ENCODE data around the gene RXRG. TPM values are rescaled to one million over a fixed set of nuclear protein-coding genes. Genes with fewer than 3 reads are reported as not detected.

The RXRG gene
- total RNA-seq, 2 experiments from 2014 or later: not detected

- Mint-ChIP-seq H3K4me3 (no peak overlapping the region), H3K36me3 (ENCODE audit: low read depth) (no peaks in the 10 kb centered on the region), H3K27ac (no peak overlapping the region), H3K27me3 (ENCODE audit: low read depth) (peaks cover 21% of the 10 kb centered on the region), H3K9me3 (ENCODE audit: insufficient read depth) (no peaks in the 10 kb centered on the region), H3K4me1 (ENCODE audit: low read depth) (no peaks in the 10 kb centered on the region)
- CTCF ChIA-PET: no interaction called here
- POLR2A ChIA-PET: no interaction called here
- ATAC-seq (no peak), DNase-seq (no peak)
Observed at GRCh38 chr1:165445388-165445787, 462 bp upstream of the RXRG start.

- Mint-ChIP-seq H3K4me3 (no peak overlapping the region), H3K36me3 (ENCODE audit: low read depth) (no peaks in the 10 kb centered on the region), H3K27ac (no peak overlapping the region), H3K9me3 (ENCODE audit: insufficient read depth) (no peaks in the 10 kb centered on the region), H3K27me3 (ENCODE audit: low read depth) (peaks cover 20% of the 10 kb centered on the region), H3K4me1 (ENCODE audit: low read depth) (no peaks in the 10 kb centered on the region)
- no peak for DNase-seq
- POLR2A ChIA-PET: no interaction called here
- ATAC-seq: no peak
- CTCF ChIA-PET: no interaction called here
Observed at GRCh38 chr1:165443539-165444311, 1.2 kb downstream of the RXRG start.

- ChIA-PET POLR2A (no interaction called here), CTCF (interaction anchor here (1.0 kb wide), 1 partner anchor 18 kb away, joined by 3 read pairs; no protein-coding TSS in a partner anchor)
- Mint-ChIP-seq H3K9me3 (ENCODE audit: insufficient read depth) (no peaks in the 10 kb centered on the region), H3K27ac (no peak overlapping the region), H3K4me3 (no peak overlapping the region), H3K27me3 (ENCODE audit: low read depth) (peaks cover 12% of the 10 kb centered on the region), H3K36me3 (ENCODE audit: low read depth) (no peaks in the 10 kb centered on the region), H3K4me1 (ENCODE audit: low read depth) (no peaks in the 10 kb centered on the region)
- ATAC-seq (no peak), DNase-seq (no peak)
Observed at GRCh38 chr1:165442653-165443052, 2.3 kb downstream of the RXRG start.

GRCh38 chr1:165442053-165442452 is 2.9 kb downstream of the RXRG start:
- Mint-ChIP-seq H3K4me3 (no peak overlapping the region), H3K36me3 (ENCODE audit: low read depth) (no peaks in the 10 kb centered on the region), H3K27ac (no peak overlapping the region), H3K9me3 (ENCODE audit: insufficient read depth) (no peaks in the 10 kb centered on the region), H3K27me3 (ENCODE audit: low read depth) (peaks cover 18% of the 10 kb centered on the region), H3K4me1 (ENCODE audit: low read depth) (no peaks in the 10 kb centered on the region)
- POLR2A ChIA-PET: no interaction called here
- CTCF ChIA-PET: interaction anchor here (1.0 kb wide), 1 partner anchor 18 kb away, joined by 3 read pairs; no protein-coding TSS in a partner anchor
- no peak for ATAC-seq
- DNase-seq: no peak

DNA sequence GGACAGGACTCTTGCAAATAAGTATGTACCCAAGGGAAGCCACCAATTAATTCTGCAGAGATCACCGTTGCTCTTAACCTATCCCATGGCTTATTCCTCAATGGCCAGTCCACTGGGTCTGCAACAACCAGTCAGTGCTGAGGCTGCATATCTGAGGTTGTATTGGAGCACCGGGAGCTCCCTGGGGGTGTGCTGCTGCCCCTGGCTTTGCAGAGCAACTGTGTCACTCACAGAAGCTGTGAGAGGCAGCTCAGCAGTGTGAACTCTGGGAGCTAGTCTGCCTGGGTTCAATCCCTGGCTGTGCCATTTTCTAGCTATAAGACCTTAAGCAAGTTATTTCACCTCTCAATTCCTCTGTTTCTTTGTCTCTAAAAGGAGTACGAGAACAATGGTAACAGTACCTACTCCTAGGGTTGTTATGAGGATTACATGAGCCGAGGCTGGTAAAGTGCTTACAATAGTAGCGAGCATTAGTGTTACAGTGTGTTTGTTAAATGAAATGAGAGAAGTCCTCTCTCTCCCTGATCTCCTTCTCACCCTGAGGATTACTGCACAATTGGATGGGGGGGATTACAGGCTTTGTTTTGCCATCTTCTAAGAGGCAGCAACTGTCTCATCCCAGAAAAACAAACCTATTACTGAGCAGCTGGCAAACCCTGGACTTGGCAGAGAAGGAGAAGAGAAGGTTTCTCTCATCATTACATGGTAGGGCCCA is 3.6 kb downstream of the RXRG start:
- H3K4me3 Mint-ChIP-seq: no peak overlapping the region

DNA sequence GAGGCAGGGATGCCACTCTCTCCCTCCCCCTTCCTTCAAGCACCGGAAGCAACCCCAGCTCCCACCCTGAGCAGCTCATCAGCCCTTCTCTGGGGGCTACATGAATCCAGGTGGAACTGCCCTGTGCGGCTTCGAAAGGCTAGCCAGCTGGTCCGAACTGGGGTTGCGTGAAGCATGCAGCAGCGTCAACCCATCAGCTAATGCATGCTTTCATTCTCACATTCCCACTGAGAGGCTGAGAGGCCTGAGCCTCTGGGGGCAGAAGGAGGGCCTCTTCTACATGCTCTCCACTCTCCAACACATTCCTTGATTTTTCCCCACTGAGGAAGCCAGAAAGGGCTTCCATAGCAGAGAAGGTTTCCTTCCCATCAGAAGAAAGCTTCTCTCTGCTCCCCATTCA is 5.6 kb downstream of the RXRG start:
- no peaks in the 10 kb centered on the region for H3K9me3 Mint-ChIP-seq (ENCODE audit: insufficient read depth)
- H3K4me3 Mint-ChIP-seq: no peak overlapping the region
- ATAC-seq (no peak), DNase-seq (no peak)
- ChIA-PET CTCF (no interaction called here), POLR2A (no interaction called here)
- no peaks in the 10 kb centered on the region for H3K36me3 Mint-ChIP-seq (ENCODE audit: low read depth)
- peaks cover 22% of the 10 kb centered on the region for H3K27me3 Mint-ChIP-seq (ENCODE audit: low read depth)
- H3K4me1 Mint-ChIP-seq (ENCODE audit: low read depth): no peaks in the 10 kb centered on the region
- no peak overlapping the region for H3K27ac Mint-ChIP-seq

More for the DNA sequence above, 3.6 kb downstream of the RXRG start:
- no peaks in the 10 kb centered on the region for H3K4me1 Mint-ChIP-seq (ENCODE audit: low read depth)
- no peak overlapping the region for H3K27ac Mint-ChIP-seq
- DNase-seq: no peak
- CTCF ChIA-PET: no interaction called here
- peaks cover 20% of the 10 kb centered on the region for H3K27me3 Mint-ChIP-seq (ENCODE audit: low read depth)
- no peak for ATAC-seq
- POLR2A ChIA-PET: no interaction called here
- no peaks in the 10 kb centered on the region for H3K9me3 Mint-ChIP-seq (ENCODE audit: insufficient read depth)
- no peaks in the 10 kb centered on the region for H3K36me3 Mint-ChIP-seq (ENCODE audit: low read depth)

DNA sequence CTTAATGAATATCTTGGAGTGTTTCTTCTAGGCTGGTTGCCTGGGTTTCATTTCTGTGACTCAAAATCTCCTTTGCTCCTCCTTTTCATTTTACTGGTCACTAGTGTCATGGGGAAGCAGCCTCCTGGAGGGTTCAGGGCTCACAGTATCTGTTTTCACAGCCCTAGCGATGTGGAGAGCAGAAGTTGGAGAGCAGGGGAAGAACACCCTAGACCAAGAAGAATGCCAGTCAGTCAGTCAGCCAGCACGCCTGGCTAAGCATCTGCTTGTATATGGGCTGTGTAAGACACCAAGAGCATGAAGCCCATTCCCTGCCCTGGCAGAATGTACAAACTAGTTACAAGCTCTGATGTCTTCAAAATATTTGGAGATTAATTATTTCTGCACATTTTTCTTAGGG is 7.9 kb downstream of the RXRG start:
- POLR2A ChIA-PET: no interaction called here

GRCh38 chr1:165435801-165436200 is 9.1 kb downstream of the RXRG start:
- Mint-ChIP-seq H3K27ac (no peak overlapping the region), H3K36me3 (ENCODE audit: low read depth) (no peaks in the 10 kb centered on the region), H3K9me3 (ENCODE audit: insufficient read depth) (no peaks in the 10 kb centered on the region), H3K4me1 (ENCODE audit: low read depth) (no peaks in the 10 kb centered on the region), H3K27me3 (ENCODE audit: low read depth) (peaks cover 17% of the 10 kb centered on the region), H3K4me3 (no peak overlapping the region)
- DNase-seq (no peak), ATAC-seq (no peak)
- ChIA-PET POLR2A (no interaction called here), CTCF (no interaction called here)

More for the DNA sequence above, 7.9 kb downstream of the RXRG start:
- H3K36me3 Mint-ChIP-seq (ENCODE audit: low read depth): no peaks in the 10 kb centered on the region
- H3K27me3 Mint-ChIP-seq (ENCODE audit: low read depth): peaks cover 19% of the 10 kb centered on the region
- ATAC-seq (no peak), DNase-seq (no peak)
- no peaks in the 10 kb centered on the region for H3K9me3 Mint-ChIP-seq (ENCODE audit: insufficient read depth)
- no peak overlapping the region for H3K27ac Mint-ChIP-seq
- CTCF ChIA-PET: no interaction called here
- H3K4me3 Mint-ChIP-seq: no peak overlapping the region
- no peaks in the 10 kb centered on the region for H3K4me1 Mint-ChIP-seq (ENCODE audit: low read depth)

DNA sequence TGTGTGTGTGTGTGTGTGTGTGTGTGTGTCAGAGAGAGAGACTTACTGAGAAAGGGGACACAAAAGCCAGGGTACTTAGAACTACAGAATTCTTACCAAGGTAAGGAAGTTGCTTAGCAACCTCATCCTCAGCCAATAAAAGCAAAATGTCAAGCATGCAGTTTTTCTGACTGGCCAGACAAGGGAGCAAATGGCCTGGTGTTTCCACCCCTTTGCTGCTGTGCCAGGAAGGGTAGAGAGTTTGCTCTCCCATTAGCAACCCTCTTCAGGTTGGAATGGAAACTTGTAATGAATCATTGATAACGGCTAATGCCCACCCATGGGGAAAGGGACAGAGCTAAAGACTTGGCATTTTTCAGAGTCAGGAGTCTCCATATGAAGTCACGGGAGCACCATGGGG is 10.6 kb downstream of the RXRG start:
- no peak overlapping the region for H3K4me3 Mint-ChIP-seq
- POLR2A ChIA-PET: no interaction called here
- H3K4me1 Mint-ChIP-seq (ENCODE audit: low read depth): no peaks in the 10 kb centered on the region
- no peaks in the 10 kb centered on the region for H3K36me3 Mint-ChIP-seq (ENCODE audit: low read depth)
- CTCF ChIA-PET: no interaction called here
- DNase-seq: no peak
- ATAC-seq: no peak
- no peak overlapping the region for H3K27ac Mint-ChIP-seq
- H3K9me3 Mint-ChIP-seq (ENCODE audit: insufficient read depth): no peaks in the 10 kb centered on the region
- peaks cover 10% of the 10 kb centered on the region for H3K27me3 Mint-ChIP-seq (ENCODE audit: low read depth)

DNA sequence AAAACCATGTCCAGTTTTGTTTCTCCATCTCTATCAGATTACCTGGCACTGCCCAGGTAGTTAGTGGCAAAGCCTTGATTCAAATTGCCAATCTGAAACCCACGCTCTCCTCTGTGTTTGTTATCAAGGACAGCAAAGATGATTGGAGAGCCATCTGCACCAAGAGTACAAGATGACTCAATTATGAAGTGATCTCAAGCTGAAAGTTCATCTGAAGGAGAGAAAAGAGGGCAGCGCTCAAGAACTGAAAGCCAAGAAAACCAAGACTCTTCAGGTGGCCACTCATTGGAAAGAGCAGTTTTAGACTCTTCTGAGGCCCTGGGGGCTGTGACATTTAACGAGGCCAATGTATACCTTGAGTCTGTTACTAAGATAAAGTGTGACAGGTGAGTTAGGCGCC is 13.8 kb downstream of the RXRG start:
- ChIA-PET CTCF (interaction anchor here (1.2 to 1.5 kb wide), 2 partner anchors 38 to 64 kb away, joined by 3 to 4 read pairs; no protein-coding TSS in a partner anchor), POLR2A (no interaction called here)
- DNase-seq (no peak), ATAC-seq (no peak)
- Mint-ChIP-seq H3K36me3 (ENCODE audit: low read depth) (no peaks in the 10 kb centered on the region), H3K9me3 (ENCODE audit: insufficient read depth) (no peaks in the 10 kb centered on the region), H3K27ac (no peak overlapping the region), H3K4me3 (no peak overlapping the region), H3K4me1 (ENCODE audit: low read depth) (no peaks in the 10 kb centered on the region), H3K27me3 (ENCODE audit: low read depth) (peaks cover 2% of the 10 kb centered on the region)

DNA sequence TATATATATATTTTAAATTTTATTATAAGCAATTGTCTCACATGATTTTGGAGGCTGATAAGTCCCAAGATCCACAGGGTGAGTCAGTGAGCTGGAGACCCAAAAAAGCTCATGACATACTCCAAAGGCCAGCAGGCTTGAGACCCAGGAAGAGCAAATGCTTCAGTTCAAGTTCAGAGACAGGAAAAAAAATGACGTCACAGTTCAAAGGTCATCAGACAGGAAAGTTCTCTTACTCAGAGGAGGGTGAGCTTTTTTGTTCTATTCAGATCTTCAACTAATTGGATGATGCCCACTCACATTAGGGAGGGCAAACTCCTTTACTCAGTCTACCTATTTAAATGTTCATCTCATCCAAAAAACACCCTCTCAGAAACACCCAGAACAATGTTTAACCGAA is 18.2 kb downstream of the RXRG start:
- ChIA-PET POLR2A (no interaction called here), CTCF (no interaction called here)
- Mint-ChIP-seq H3K27ac (no peak overlapping the region), H3K36me3 (ENCODE audit: low read depth) (no peaks in the 10 kb centered on the region), H3K27me3 (ENCODE audit: low read depth) (no peaks in the 10 kb centered on the region), H3K4me3 (no peak overlapping the region), H3K9me3 (ENCODE audit: insufficient read depth) (no peaks in the 10 kb centered on the region), H3K4me1 (ENCODE audit: low read depth) (peaks cover 16% of the 10 kb centered on the region)
- DNase-seq (no peak), ATAC-seq (no peak)

DNA sequence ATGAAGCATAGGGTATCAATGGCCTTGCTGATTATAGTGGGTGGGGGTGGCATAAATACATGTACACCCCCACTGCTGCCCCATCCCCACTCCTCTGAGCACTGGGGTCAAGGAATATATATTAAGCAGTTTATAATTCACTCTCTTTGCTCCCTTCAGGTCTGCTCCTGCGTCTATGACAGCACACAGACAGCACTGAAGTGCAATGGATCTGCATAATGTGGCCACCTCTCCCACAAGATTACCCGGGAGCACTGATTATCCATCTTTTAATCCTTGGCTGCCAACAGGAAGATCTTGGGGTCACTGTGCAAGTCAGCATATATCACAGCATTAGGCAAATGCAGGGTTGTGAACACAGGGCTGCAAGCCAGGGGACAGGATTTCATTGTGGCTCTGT is 19.3 kb downstream of the RXRG start:
- no peak overlapping the region for H3K27ac Mint-ChIP-seq
- no peak overlapping the region for H3K4me3 Mint-ChIP-seq
- DNase-seq (no peak), ATAC-seq (no peak)
- ChIA-PET CTCF (no interaction called here), POLR2A (no interaction called here)
- no peaks in the 10 kb centered on the region for H3K36me3 Mint-ChIP-seq (ENCODE audit: low read depth)
- H3K27me3 Mint-ChIP-seq (ENCODE audit: low read depth): no peaks in the 10 kb centered on the region
- no peaks in the 10 kb centered on the region for H3K9me3 Mint-ChIP-seq (ENCODE audit: insufficient read depth)
- peaks cover 16% of the 10 kb centered on the region for H3K4me1 Mint-ChIP-seq (ENCODE audit: low read depth)
